Measurements from ENCODE around the gene TNP2. TPM values are rescaled to one million over a fixed set of nuclear protein-coding genes. Genes with fewer than 3 reads are reported as not detected.

The TNP2 gene
- total RNA-seq, 1 donor from 2014 or later, result not detected

DNA sequence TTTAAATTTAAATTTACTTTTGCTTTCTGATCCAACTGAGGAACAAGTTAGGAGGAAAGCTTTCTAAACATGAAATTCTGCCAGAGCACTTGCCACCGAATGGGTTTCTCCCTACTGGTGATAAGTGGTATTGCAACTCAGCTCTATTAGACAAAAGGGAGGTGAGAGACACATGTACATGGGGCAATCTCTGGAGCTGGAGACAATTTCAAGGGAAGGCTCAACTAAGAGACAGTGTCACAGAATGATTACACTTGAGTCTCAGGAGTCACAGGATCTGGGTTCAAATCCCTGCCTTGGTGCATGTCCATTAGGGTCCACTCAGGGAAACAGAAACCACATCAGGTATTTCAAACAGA is 50.5 kb downstream of the TNP2 start:
- no peak for DNase-seq

More for the DNA sequence above, 50.5 kb downstream of the TNP2 start:
- H3K27me3 ChIP-seq, result no peaks in the 10 kb centered on the region
- no peaks in the 10 kb centered on the region for H3K36me3 ChIP-seq
- TF ChIP-seq, protein P1, sequence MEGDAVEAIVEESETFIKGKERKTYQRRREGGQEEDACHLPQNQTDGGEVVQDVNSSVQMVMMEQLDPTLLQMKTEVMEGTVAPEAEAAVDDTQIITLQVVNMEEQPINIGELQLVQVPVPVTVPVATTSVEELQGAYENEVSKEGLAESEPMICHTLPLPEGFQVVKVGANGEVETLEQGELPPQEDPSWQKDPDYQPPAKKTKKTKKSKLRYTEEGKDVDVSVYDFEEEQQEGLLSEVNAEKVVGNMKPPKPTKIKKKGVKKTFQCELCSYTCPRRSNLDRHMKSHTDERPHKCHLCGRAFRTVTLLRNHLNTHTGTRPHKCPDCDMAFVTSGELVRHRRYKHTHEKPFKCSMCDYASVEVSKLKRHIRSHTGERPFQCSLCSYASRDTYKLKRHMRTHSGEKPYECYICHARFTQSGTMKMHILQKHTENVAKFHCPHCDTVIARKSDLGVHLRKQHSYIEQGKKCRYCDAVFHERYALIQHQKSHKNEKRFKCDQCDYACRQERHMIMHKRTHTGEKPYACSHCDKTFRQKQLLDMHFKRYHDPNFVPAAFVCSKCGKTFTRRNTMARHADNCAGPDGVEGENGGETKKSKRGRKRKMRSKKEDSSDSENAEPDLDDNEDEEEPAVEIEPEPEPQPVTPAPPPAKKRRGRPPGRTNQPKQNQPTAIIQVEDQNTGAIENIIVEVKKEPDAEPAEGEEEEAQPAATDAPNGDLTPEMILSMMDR (IDR thresholded peaks at IDR 0.05), result peak; percentile 50
- no peak overlapping the region for H3K27ac ChIP-seq
- no peak for ATAC-seq
- H3K9me3 ChIP-seq, result peaks cover 7% of the 10 kb centered on the region
- intact Hi-C loops (cut with DNase I), result no loop called here
- no peak overlapping the region for H3K4me3 ChIP-seq
- H3K4me1 ChIP-seq, result peaks cover 6% of the 10 kb centered on the region

Small RNA genes within 50 kb of the gene (microRNA-seq; reads per million reads assigned to microRNA genes)
- not detected for gene MIR548H2 (ENCODE audit: borderline microRNAs expressed)

Other genes with a start within 250 kb of the TNP2 start
- 15.3 TPM for gene SOCS1, start 13.1 kb downstream of the TNP2 start, total RNA-seq
- not detected for gene PRM3, start 4.3 kb upstream of the TNP2 start, total RNA-seq
- not detected for gene PRM2, start 7.2 kb upstream of the TNP2 start, total RNA-seq
- gene PRM1, start 12.0 kb upstream of the TNP2 start, total RNA-seq, result not detected
- gene RMI2, start 76.1 kb upstream of the TNP2 start, total RNA-seq, result 1.2 TPM

Measured in upper lobe of right lung (tissue), 1 donor.